Astrocyte (in vitro differentiated cells and primary cell): ENCODE measurements around the gene TTYH3.

Experiments used
- CTCF ChIP-seq: IDR thresholded peaks from 2 replicates; pipeline ENCODE4 v1.5.1; 2011; ENCODE audit warnings: low read depth, mild to moderate bottlenecking, inconsistent platforms, low read length, moderate library complexity; ENCODE audit not compliant: insufficient read depth
- EZH2 ChIP-seq: IDR thresholded peaks from 2 replicates; pipeline ENCODE4 v1.6.1; 2012; ENCODE audit warnings: mild to moderate bottlenecking, low read length, inconsistent platforms; ENCODE audit not compliant: insufficient read depth

- TF ChIP-seq CTCF: no peak
- TF ChIP-seq EZH2: no peak
These were observed 15.1 kb downstream of the TTYH3 start for GRCh38 chr7:2646680-2647571.
